Endothelial cell of umbilical vein (primary cell): Measurements from ENCODE around the gene EIF4B. TPM values are rescaled to one million over a fixed set of nuclear protein-coding genes. Genes with fewer than 3 reads are reported as not detected.

Source experiments
- BruUV-seq: library from RNA; stranded (reverse); fragments of 400-500 nt; replicated peaks from 2 replicates; lab custom pipeline; 2021; lab: Mats Ljungman, UMichigan
- CTCF ChIA-PET: fragments of 300-600, 350-600 bp; sonication (Branson Sonifier 250); formaldehyde crosslinking; loops from one replicate; lab custom pipeline; 2021; ENCODE audit warnings: antibody characterized with exemption, inconsistent platforms; lab: Charles Lee
- POLR2A ChIA-PET: fragments of 300-600, 350-600 bp; sonication (Branson Sonifier 250); formaldehyde crosslinking; loops from one replicate; lab custom pipeline; 2021; ENCODE audit warnings: antibody characterized with exemption, inconsistent platforms; lab: Charles Lee
- DNase-seq: peaks from one replicate; pipeline ENCODE4 v3.0.0-alpha.2; 2011; ENCODE audit warnings: low read depth, low spot score
- FAIRE-seq: peaks from 2 replicates; lab custom pipeline; 2011; peaks lifted over from hg19 to GRCh38; lab: Jason Lieb, UNC
- H2AFZ ChIP-seq: 2 replicates; pipeline ENCODE4 v1.6.0; 2012; ENCODE audit warnings: low read depth, low read length, control low read depth, inconsistent platforms
- H3K27ac ChIP-seq: 2 replicates; pipeline ENCODE4 v1.5.1; 2011; ENCODE audit warnings: low read depth, mild to moderate bottlenecking, control low read depth, low read length, moderate library complexity; ENCODE audit not compliant: insufficient read depth
- H3K27me3 ChIP-seq, 2 experiments: 2 replicates each; pipeline versions ENCODE4 v1.6.0 to v1.6.1; 2011; ENCODE audit warnings: low read length in 2 of 2, mixed read lengths in 1 of 2; ENCODE audit not compliant: control insufficient read depth in 2 of 2, insufficient read depth in 2 of 2
- H3K36me3 ChIP-seq, 2 experiments: 2 replicates in 1 of 2; 3 replicates in 1 of 2; pipeline ENCODE4 v1.5.1; 2011; ENCODE audit warnings: low read length in 2 of 2, mild to moderate bottlenecking in 1 of 2, moderate library complexity in 1 of 2; ENCODE audit not compliant: control insufficient read depth in 2 of 2, insufficient read depth in 2 of 2; ENCODE audit errors: extremely low read depth in 1 of 2
- H3K4me1 ChIP-seq: 3 replicates; pipeline ENCODE4 v1.5.1; 2011; ENCODE audit warnings: mild to moderate bottlenecking, low read length; ENCODE audit not compliant: control insufficient read depth, insufficient read depth; ENCODE audit errors: extremely low read depth
- H3K4me2 ChIP-seq: 2 replicates; pipeline ENCODE4 v1.6.1; 2011; ENCODE audit warnings: low read length, control low read depth, mixed read lengths; ENCODE audit not compliant: insufficient read depth
- H3K4me3 ChIP-seq, 3 experiments: fragments of 200-600 bp in 1 of 3; sonication (generic), shearing (Covaris generic) in 1 of 3; replicated peaks in 1 of 3; 2 replicates each; pipeline ENCODE4 v1.5.1; 2011 to 2016; ENCODE audit warnings: control low read depth in 3 of 3, low read length in 3 of 3, mild to moderate bottlenecking in 2 of 3, inconsistent platforms in 1 of 3, low read depth in 1 of 3, moderate library complexity in 1 of 3; ENCODE audit not compliant: insufficient read depth in 1 of 3
- H3K79me2 ChIP-seq: 2 replicates; pipeline ENCODE4 v1.6.0; 2012; ENCODE audit warnings: low read length, inconsistent platforms; ENCODE audit not compliant: control insufficient read depth, insufficient read depth
- H3K9ac ChIP-seq: replicated peaks from 2 replicates; pipeline ENCODE3; 2011; ENCODE audit warnings: low read length, control low read depth; ENCODE audit not compliant: insufficient read depth; ENCODE audit errors: extremely low read depth
- H3K9me1 ChIP-seq: replicated peaks from 3 replicates; pipeline ENCODE4 v1.6.0; 2011; ENCODE audit warnings: mild to moderate bottlenecking, low read length; ENCODE audit not compliant: control insufficient read depth, insufficient read depth; ENCODE audit errors: extremely low read depth
- H3K9me3 ChIP-seq: replicated peaks from 2 replicates; pipeline ENCODE4 v1.5.1; 2012; ENCODE audit warnings: low read length, inconsistent platforms; ENCODE audit not compliant: control insufficient read depth, insufficient read depth
- H4K20me1 ChIP-seq: replicated peaks from 2 replicates; pipeline ENCODE3; 2011; ENCODE audit warnings: mild to moderate bottlenecking, low read length; ENCODE audit not compliant: control insufficient read depth, insufficient read depth; ENCODE audit errors: extremely low read depth
- CTCF ChIP-seq, 2 donors: IDR thresholded peaks; 1 replicate in 1 of 2; 2 replicates in 1 of 2; pipeline ENCODE4 v1.5.1; 2011; ENCODE audit warnings: low read length in 2 of 2, mild to moderate bottlenecking in 2 of 2, moderate library complexity in 2 of 2, control low read depth in 1 of 2, inconsistent platforms in 1 of 2, low read depth in 1 of 2; ENCODE audit not compliant: insufficient read depth in 1 of 2; ENCODE audit errors: extremely low read depth in 1 of 2
- FOS ChIP-seq: IDR thresholded peaks from 2 replicates; pipeline ENCODE4 v1.6.1; 2011; ENCODE audit warnings: mild to moderate bottlenecking, low read length, moderate library complexity, borderline replicate concordance; ENCODE audit not compliant: insufficient read depth
- GATA2 ChIP-seq: IDR thresholded peaks from 2 replicates; pipeline ENCODE4 v1.7.0; 2011; ENCODE audit warnings: low read depth, mild to moderate bottlenecking, moderate library complexity, mixed read lengths, low read length; ENCODE audit not compliant: insufficient read length, insufficient read depth
- JUN ChIP-seq: IDR thresholded peaks from 2 replicates; pipeline ENCODE4 v1.6.1; 2011; ENCODE audit warnings: borderline replicate concordance, low read depth; ENCODE audit not compliant: insufficient read length, insufficient read depth
- MAX ChIP-seq: IDR thresholded peaks from 2 replicates; pipeline ENCODE4 v1.6.1; 2011; ENCODE audit not compliant: insufficient read depth, insufficient read length
- MYC ChIP-seq: IDR thresholded peaks from one replicate; pipeline ENCODE4 v1.6.1; 2011; ENCODE audit warnings: mild to moderate bottlenecking, low read depth, low read length
- POLR2A ChIP-seq: IDR thresholded peaks from 2 replicates; pipeline ENCODE4 v1.6.1; 2012; ENCODE audit warnings: low read depth, mild to moderate bottlenecking, control low read depth, low read length
- POLR2AphosphoS5 ChIP-seq: IDR thresholded peaks from 2 replicates; pipeline ENCODE4 v1.6.1; 2012; ENCODE audit warnings: low read depth, mild to moderate bottlenecking, control low read depth, low read length, moderate library complexity; ENCODE audit not compliant: insufficient read depth
- dilution Hi-C: fragments of 300-500 bp; cut with MboI; formaldehyde crosslinking; loops from one replicate; pipeline ENCODE4 v1.15.0; 2019; ENCODE audit warnings: low sequenced_read_pairs; ENCODE audit not compliant: extremely low pct_ligation_motif_present
- intact Hi-C: fragments of 100-400 bp; cut with micrococcal nuclease; formaldehyde crosslinking; loops from one replicate; pipeline ENCODE4 v1.10.0; 2022
- polyA plus RNA-seq, 4 experiments: library from polyadenylated mRNA; depleted of rRNA in 3 of 4; stranded (reverse) in 3 of 4; unstranded in 1 of 4; fragments of >200 nt; gene quantifications; 2 replicates each; pipeline versions ENCODE4 v1.2.1 to v1.2.3, GENCODE V29; 2011 to 2012; ENCODE audit warnings: missing spikeins in 1 of 4
- total RNA-seq: library from RNA; stranded (reverse); gene quantifications from 2 replicates; pipeline ENCODE4 v1.2.3, GENCODE V29; 2021

Gene EIF4B
- total and polyA plus RNA-seq, 2 donors (not counting 3 experiments of a cell fraction or from before 2014, with no cell fraction given): 233 to 382 TPM

GRCh38 chr12:53078425-53079225 is 72.4 kb downstream of the EIF4B start:
- peak; percentile 59 for FAIRE-seq
- no peaks in the 10 kb centered on the region for H3K9me1 ChIP-seq
- DNase-seq: no peak
- H3K27me3 ChIP-seq: no peaks in the 10 kb centered on the region
- peak overlapping the region; percentile 78 for H2AFZ ChIP-seq
- H3K4me1 ChIP-seq: peaks cover 9% of the 10 kb centered on the region
- CTCF ChIA-PET: interaction anchor here (0.6 to 6.4 kb wide), 12 partner anchors 10 to 119 kb away, joined by 3 to 91 read pairs (median 4); partner anchors contain the start of genes CSAD, IGFBP6, SOAT2 and ZNF740
- no peaks in the 10 kb centered on the region for H4K20me1 ChIP-seq
- H3K79me2 ChIP-seq: peaks cover 11% of the 10 kb centered on the region
- dilution Hi-C loops: no loop called here
- TF ChIP-seq MAX (peak; percentile 56), FOS (no peak), CTCF (IDR thresholded peaks at IDR 0.05; ENCODE audit: extremely low read depth in 1 of 2, insufficient read depth in 1 of 2, low read depth in 1 of 2, low read length in 2 of 2) (no peak), POLR2A (no peak), JUN (no peak), GATA2 (no peak), POLR2AphosphoS5 (no peak), MYC (no peak)
- POLR2A ChIA-PET: interaction anchor here (0.6 to 1.1 kb wide), 7 partner anchors 10 to 117 kb away, joined by 3 to 5 read pairs (median 3); partner anchors contain the start of genes CSAD and IGFBP6
- H3K27ac ChIP-seq: peak overlapping the region; percentile 38
- no peaks in the 10 kb centered on the region for H3K9me3 ChIP-seq
- intact Hi-C loops: loop anchor here (1.0 to 2.0 kb wide), 3 partner anchors 21 to 102 kb away; partner anchors contain the start of genes CSAD and ZNF740
- H3K4me3 ChIP-seq: peak overlapping the region; percentile 68 to 87 (median 80)
- peaks cover 0 to 22% of the 10 kb centered on the region in 2 experiments for H3K36me3 ChIP-seq
- peak overlapping the region; percentile 91 for H3K4me2 ChIP-seq
- BruUV-seq: TSS peak; percentile 42
- H3K9ac ChIP-seq: peak overlapping the region; percentile 81
